ENCODE measurements around the gene SP5. TPM values are rescaled to one million over a fixed set of nuclear protein-coding genes. Genes with fewer than 3 reads are reported as not detected.

The SP5 gene
- total and polyA plus RNA-seq, 10 of the 15 experiments (the other 5 are each of a cell fraction or from before 2014, with no cell fraction given) = not detected

- ATAC-seq (no peak), DNase-seq (ENCODE audit: low read depth, low spot score) (no peak), FAIRE-seq (no peak)
- WGBS (ENCODE audit: insufficient coverage, insufficient replicate concordance, low lambda C conversion rate, missing lambda C conversion rate) = 20% methylated on average over 9 of the region's 9 CpGs
- no peak overlapping the region for H3K27ac ChIP-seq (ENCODE audit: control insufficient read depth, insufficient read depth)
- in situ Hi-C loops (cut with MboI) (no loop called here), intact Hi-C loops (cut with micrococcal nuclease; ENCODE audit: unreplicated experiment) (loop anchor here (5.0 kb wide), 1 partner anchor 101 kb away; no protein-coding TSS in a partner anchor)
- TF ChIP-seq SPI1 (IDR thresholded peaks at IDR 0.05; ENCODE audit: borderline replicate concordance, insufficient read depth, low read depth, low read length) (no peak), HCFC1 (IDR thresholded peaks at IDR 0.05; ENCODE audit: low read length) (no peak), SIX5 (IDR thresholded peaks at IDR 0.05; ENCODE audit: low read depth, low read length, severe bottlenecking) (no peak), POLR2A (IDR thresholded peaks at IDR 0.05; ENCODE audit: low read depth, low read length) (no peak), ATF7 (IDR thresholded peaks at IDR 0.05; ENCODE audit: low read depth) (no peak), NFIC (IDR thresholded peaks at IDR 0.05; ENCODE audit: low read depth, low read length) (no peak), CUX1 (IDR thresholded peaks at IDR 0.05; ENCODE audit: insufficient replicate concordance, low read depth, low read length) (no peak), YY1 (IDR thresholded peaks at IDR 0.05; ENCODE audit: low read depth, low read length) (no peak), BHLHE40 (IDR thresholded peaks at IDR 0.05; ENCODE audit: borderline replicate concordance in 1 of 2, low read depth in 2 of 2, low read length in 1 of 2) (no peak), RFX5 (IDR thresholded peaks at IDR 0.05; ENCODE audit: low read depth, low read length) (no peak), CBX3 (IDR thresholded peaks at IDR 0.05; ENCODE audit: borderline replicate concordance, low read depth) (no peak), USF2 (IDR thresholded peaks at IDR 0.05; ENCODE audit: borderline replicate concordance, low read depth, low read length) (no peak), NR2F1 (conservative IDR thresholded peaks at IDR 0.05) (no peak), SUPT20H (IDR thresholded peaks at IDR 0.05; ENCODE audit: borderline replicate concordance, control insufficient read depth, low read depth, low read length) (no peak), EED (IDR thresholded peaks at IDR 0.05; ENCODE audit: low read depth) (no peak)
- TF ChIP-seq, protein P1, sequence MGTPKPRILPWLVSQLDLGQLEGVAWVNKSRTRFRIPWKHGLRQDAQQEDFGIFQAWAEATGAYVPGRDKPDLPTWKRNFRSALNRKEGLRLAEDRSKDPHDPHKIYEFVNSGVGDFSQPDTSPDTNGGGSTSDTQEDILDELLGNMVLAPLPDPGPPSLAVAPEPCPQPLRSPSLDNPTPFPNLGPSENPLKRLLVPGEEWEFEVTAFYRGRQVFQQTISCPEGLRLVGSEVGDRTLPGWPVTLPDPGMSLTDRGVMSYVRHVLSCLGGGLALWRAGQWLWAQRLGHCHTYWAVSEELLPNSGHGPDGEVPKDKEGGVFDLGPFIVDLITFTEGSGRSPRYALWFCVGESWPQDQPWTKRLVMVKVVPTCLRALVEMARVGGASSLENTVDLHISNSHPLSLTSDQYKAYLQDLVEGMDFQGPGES (IDR thresholded peaks at IDR 0.05) = no peak
- H3K27me3 ChIP-seq (replicated peaks in 1 of 2; ENCODE audit: control insufficient read depth in 2 of 2, insufficient read depth in 2 of 2, low read length in 1 of 2) = peaks cover 19 to 34% of the 10 kb centered on the region in 2 experiments
- no peaks in the 10 kb centered on the region for H3K36me3 ChIP-seq (ENCODE audit: control insufficient read depth in 2 of 2, insufficient read depth in 2 of 2, low read length in 1 of 2)
- ChIA-PET SMC1A (ENCODE audit: uncharacterized antibody, unreplicated experiment) (interaction anchor here (0.8 to 2.3 kb wide), 2 partner anchors 11 to 31 kb away, joined by 3 to 8 read pairs; no protein-coding TSS in a partner anchor), POLR2A (no interaction called here), CTCF (interaction anchor here (1.2 kb wide), 1 partner anchor 103 kb away, joined by 3 read pairs; no protein-coding TSS in a partner anchor), RAD21 (ENCODE audit: unreplicated experiment) (no interaction called here)
- H3K4me3 ChIP-seq = no peak overlapping the region
- no TSS peak for BruUV-seq (replicated peaks)
- no peaks in the 10 kb centered on the region; the same call in 2 of the 3 replicates for H3K9me3 ChIP-seq (replicated peaks; ENCODE audit: control insufficient read depth, insufficient read depth, low read length)
- no peaks in the 10 kb centered on the region; the same call in 1 of the 2 replicates for H4K20me1 ChIP-seq (ENCODE audit: control insufficient read depth, insufficient read depth)
- no peaks in the 10 kb centered on the region; the same call in 1 of the 2 replicates for H3K4me1 ChIP-seq (ENCODE audit: control insufficient read depth, insufficient read depth, low read length)
- no peak overlapping the region for H3K4me2 ChIP-seq (ENCODE audit: control insufficient read depth, insufficient read depth)
- no peaks in the 10 kb centered on the region for H3K79me2 ChIP-seq (ENCODE audit: control insufficient read depth, insufficient read depth, low read length)
- no peak overlapping the region for H3K9ac ChIP-seq (ENCODE audit: control insufficient read depth, insufficient read depth, low read length)
- H2AFZ ChIP-seq (ENCODE audit: control insufficient read depth, low read depth, low read length) = no peak overlapping the region
These were observed 3.9 kb upstream of the SP5 start for GRCh38 chr2:170711196-170711773.

Data from GM12878 (cell line).